Neuron (in vitro differentiated cells): ENCODE results near the gene SRSF7.
"Not testable (repeated sequence)": the region's sequence is repeated elsewhere in the genome, so short reads cannot be mapped to it uniquely, and the experiment has no call there.

Experiments
- H2AFZ ChIP-seq: one replicate; pipeline ENCODE4 v1.6.1; 2013; ENCODE audit warnings: low read depth, mild to moderate bottlenecking, inconsistent platforms, low read length, moderate library complexity
- H3K27me3 ChIP-seq: one replicate; pipeline ENCODE4 v1.6.1; 2013; ENCODE audit warnings: low read length; ENCODE audit not compliant: insufficient read depth
- H3K36me3 ChIP-seq: one replicate; pipeline ENCODE4 v1.6.1; 2013; ENCODE audit warnings: low read length; ENCODE audit not compliant: insufficient read depth
- H3K4me1 ChIP-seq: one replicate; pipeline ENCODE4 v1.6.1; 2013; ENCODE audit warnings: low read length; ENCODE audit not compliant: insufficient read depth
- H3K4me3 ChIP-seq: 2 replicates; pipeline ENCODE4 v1.5.1; 2013; ENCODE audit warnings: mild to moderate bottlenecking, low read length, moderate library complexity
- H3K9me3 ChIP-seq: one replicate; pipeline ENCODE4 v1.6.1; 2013; ENCODE audit warnings: low read length

SRSF7 gene

GRCh38 chr2:38714941-38715340, 36.2 kb downstream of the SRSF7 start:
- not testable (repeated sequence) for H3K9me3 ChIP-seq, H3K27me3 ChIP-seq, H3K4me1 ChIP-seq, H3K4me3 ChIP-seq, H2AFZ ChIP-seq, H3K36me3 ChIP-seq

GRCh38 chr2:38713338-38713737, 37.8 kb downstream of the SRSF7 start:
- Histone ChIP-seq H3K4me1 (no peaks in the 10 kb centered on the region), H3K27me3 (no peaks in the 10 kb centered on the region), H3K4me3 (no peak overlapping the region), H3K36me3 (no peaks in the 10 kb centered on the region), H2AFZ (no peak overlapping the region), H3K9me3 (no peaks in the 10 kb centered on the region)

- Histone ChIP-seq H3K4me1 (no peaks in the 10 kb centered on the region), H3K27me3 (no peaks in the 10 kb centered on the region), H3K36me3 (no peaks in the 10 kb centered on the region), H3K9me3 (no peaks in the 10 kb centered on the region), H3K4me3 (no peak overlapping the region), H2AFZ (no peak overlapping the region)
These were observed 38.3 kb downstream of the SRSF7 start for GRCh38 chr2:38712871-38713270.

- Histone ChIP-seq H2AFZ (no peak overlapping the region), H3K4me3 (no peak overlapping the region), H3K27me3 (no peaks in the 10 kb centered on the region), H3K4me1 (no peaks in the 10 kb centered on the region), H3K9me3 (no peaks in the 10 kb centered on the region), H3K36me3 (no peaks in the 10 kb centered on the region)
These were observed 38.7 kb downstream of the SRSF7 start for GRCh38 chr2:38712413-38712812.

GRCh38 chr2:38711558-38711957, 39.6 kb downstream of the SRSF7 start:
- Histone ChIP-seq H3K4me3 (no peak overlapping the region), H2AFZ (no peak overlapping the region), H3K4me1 (no peaks in the 10 kb centered on the region), H3K9me3 (no peaks in the 10 kb centered on the region), H3K27me3 (no peaks in the 10 kb centered on the region), H3K36me3 (no peaks in the 10 kb centered on the region)

GRCh38 chr2:38709567-38710194, 41.5 kb downstream of the SRSF7 start:
- no peaks in the 10 kb centered on the region for H3K9me3 ChIP-seq
- no peaks in the 10 kb centered on the region for H3K36me3 ChIP-seq
- H2AFZ ChIP-seq, result no peak overlapping the region
- H3K4me3 ChIP-seq, result no peak overlapping the region
- no peaks in the 10 kb centered on the region for H3K27me3 ChIP-seq
- H3K4me1 ChIP-seq, result no peaks in the 10 kb centered on the region

- no peaks in the 10 kb centered on the region for H3K4me1 ChIP-seq
- no peak overlapping the region for H3K4me3 ChIP-seq
- no peaks in the 10 kb centered on the region for H3K27me3 ChIP-seq
- H2AFZ ChIP-seq, result no peak overlapping the region
- H3K9me3 ChIP-seq, result no peaks in the 10 kb centered on the region
- no peaks in the 10 kb centered on the region for H3K36me3 ChIP-seq
These were observed 42.1 kb downstream of the SRSF7 start for GRCh38 chr2:38708900-38709566.

- H3K4me1 ChIP-seq, H3K27me3 ChIP-seq, H3K9me3 ChIP-seq, H3K4me3 ChIP-seq, H2AFZ ChIP-seq, H3K36me3 ChIP-seq: not testable (repeated sequence)
These were observed 42.7 kb downstream of the SRSF7 start for GRCh38 chr2:38708491-38708890.

GRCh38 chr2:38706846-38707345, 44.3 kb downstream of the SRSF7 start:
- H3K4me3 ChIP-seq, result no peak overlapping the region

GRCh38 chr2:38704664-38705063, 46.5 kb downstream of the SRSF7 start:
- Histone ChIP-seq H2AFZ (no peak overlapping the region), H3K36me3 (no peaks in the 10 kb centered on the region), H3K4me1 (no peaks in the 10 kb centered on the region), H3K27me3 (no peaks in the 10 kb centered on the region), H3K4me3 (no peak overlapping the region), H3K9me3 (no peaks in the 10 kb centered on the region)

More at GRCh38 chr2:38706846-38707345, 44.3 kb downstream of the SRSF7 start:
- no peak overlapping the region for H2AFZ ChIP-seq
- no peaks in the 10 kb centered on the region for H3K36me3 ChIP-seq
- no peaks in the 10 kb centered on the region for H3K27me3 ChIP-seq
- H3K9me3 ChIP-seq, result no peaks in the 10 kb centered on the region
- H3K4me1 ChIP-seq, result no peaks in the 10 kb centered on the region

- H2AFZ ChIP-seq, H3K9me3 ChIP-seq, H3K4me3 ChIP-seq, H3K4me1 ChIP-seq, H3K36me3 ChIP-seq, H3K27me3 ChIP-seq: not testable (repeated sequence)
These were observed 47.8 kb downstream of the SRSF7 start for GRCh38 chr2:38703336-38703735.

GRCh38 chr2:38702413-38702812, 48.7 kb downstream of the SRSF7 start:
- H3K4me3 ChIP-seq, result no peak overlapping the region
- no peaks in the 10 kb centered on the region for H3K36me3 ChIP-seq
- H3K4me1 ChIP-seq, result no peaks in the 10 kb centered on the region
- H3K27me3 ChIP-seq, result no peaks in the 10 kb centered on the region
- H3K9me3 ChIP-seq, result no peaks in the 10 kb centered on the region
- H2AFZ ChIP-seq, result no peak overlapping the region

GRCh38 chr2:38701542-38701941, 49.6 kb downstream of the SRSF7 start:
- H3K4me1 ChIP-seq, result no peaks in the 10 kb centered on the region
- no peak overlapping the region for H3K4me3 ChIP-seq
- no peak overlapping the region for H2AFZ ChIP-seq
- no peaks in the 10 kb centered on the region for H3K9me3 ChIP-seq
- no peaks in the 10 kb centered on the region for H3K27me3 ChIP-seq
- H3K36me3 ChIP-seq, result no peaks in the 10 kb centered on the region
